Peyer's patch (tissue), 4 donors: ENCODE results near the gene SRCIN1. TPM values are rescaled to one million over a fixed set of nuclear protein-coding genes. Genes with fewer than 3 reads are reported as not detected.
A peak's percentile ranks its signal among the peaks of the same experiment; 100 is the strongest.

Experiments
- DNase-seq, 3 donors: peaks; one replicate each; pipeline ENCODE4 v3.0.0-alpha.2; 2017 to 2019
- H3K27ac ChIP-seq, 4 donors: fragments of 200-600 bp; sonication (generic); one replicate each; pipeline ENCODE4 v1.5.1; 2016 to 2019
- H3K27me3 ChIP-seq, 2 donors: fragments of 200-600 bp; sonication (generic); one replicate each; pipeline ENCODE4 v1.5.1; 2019
- H3K36me3 ChIP-seq, 3 donors: fragments of 200-600 bp; sonication (generic); one replicate each; pipeline ENCODE4 v1.5.1; 2016 to 2019
- H3K4me1 ChIP-seq, 4 donors: fragments of 200-600 bp; sonication (generic); one replicate each; pipeline ENCODE4 v1.5.1; 2016 to 2019
- H3K4me3 ChIP-seq, 4 donors: fragments of 200-600 bp; sonication (generic); 1 replicate in 3 of 4; 2 replicates in 1 of 4; pipeline ENCODE4 v1.5.1; 2016 to 2019; ENCODE audit warnings: mild to moderate bottlenecking in 1 of 4
- H3K9me3 ChIP-seq, 4 donors: fragments of 200-600 bp; sonication (generic); one replicate each; pipeline ENCODE4 v1.5.1; 2016 to 2019; ENCODE audit warnings: mild to moderate bottlenecking in 1 of 4
- CTCF ChIP-seq, 6 experiments: fragments of 450-650 bp in 4 of 6; fragments of 200-600 bp in 2 of 6; sonication (generic) in 1 of 6; IDR thresholded peaks; one replicate each; pipeline ENCODE4 v1.5.1; 2017 to 2019; ENCODE audit warnings: antibody characterized with exemption in 6 of 6, mild to moderate bottlenecking in 3 of 6, moderate library complexity in 1 of 6
- POLR2A ChIP-seq, 2 donors: fragments of 450-650 bp; IDR thresholded peaks; one replicate each; pipeline ENCODE4 v1.5.1; 2017; ENCODE audit warnings: antibody characterized with exemption in 2 of 2, mild to moderate bottlenecking in 2 of 2, moderate library complexity in 2 of 2
- total RNA-seq, 4 donors: library from RNA; depleted of rRNA; stranded (reverse); fragments of >200 nt; gene quantifications; one replicate each; pipeline ENCODE4 v1.1.0, GENCODE V29; 2016

SRCIN1 gene
- total RNA-seq, 4 donors from 2014 or later, result 3.2 to 10.6 (median 8.4) TPM

DNA sequence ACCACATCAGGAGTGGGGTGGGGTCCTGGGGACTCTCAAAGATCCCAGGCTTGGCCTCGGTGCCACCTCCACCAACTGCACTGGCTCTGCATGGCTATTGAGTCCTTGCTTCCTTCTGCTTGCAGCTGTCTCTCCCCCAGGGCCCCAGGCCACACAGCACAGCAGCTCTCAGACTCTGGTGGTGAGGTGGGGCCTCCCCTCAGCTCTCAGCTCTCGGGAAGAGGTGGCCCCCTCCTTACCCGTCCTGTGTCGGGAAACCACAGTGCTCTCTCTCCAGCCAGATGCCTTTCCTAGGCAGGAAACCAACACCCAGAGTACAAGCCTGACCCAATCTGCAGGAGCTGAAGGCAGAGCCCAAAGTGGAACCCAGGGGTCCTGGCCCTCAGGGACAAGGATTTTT lies 18.5 kb downstream of the SRCIN1 start:
- peaks cover 0 to 23% (median 4%) of the 10 kb centered on the region in 4 donors for H3K4me1 ChIP-seq
- no peaks in the 10 kb centered on the region for H3K27me3 ChIP-seq
- no peak for DNase-seq
- no peaks in the 10 kb centered on the region for H3K36me3 ChIP-seq
- TF ChIP-seq POLR2A (IDR thresholded peaks at IDR 0.05) (no peak), CTCF (IDR thresholded peaks at IDR 0.05) (no peak)
- no peak overlapping the region for H3K4me3 ChIP-seq
- H3K9me3 ChIP-seq, result no peaks in the 10 kb centered on the region
- no peak overlapping the region for H3K27ac ChIP-seq

DNA sequence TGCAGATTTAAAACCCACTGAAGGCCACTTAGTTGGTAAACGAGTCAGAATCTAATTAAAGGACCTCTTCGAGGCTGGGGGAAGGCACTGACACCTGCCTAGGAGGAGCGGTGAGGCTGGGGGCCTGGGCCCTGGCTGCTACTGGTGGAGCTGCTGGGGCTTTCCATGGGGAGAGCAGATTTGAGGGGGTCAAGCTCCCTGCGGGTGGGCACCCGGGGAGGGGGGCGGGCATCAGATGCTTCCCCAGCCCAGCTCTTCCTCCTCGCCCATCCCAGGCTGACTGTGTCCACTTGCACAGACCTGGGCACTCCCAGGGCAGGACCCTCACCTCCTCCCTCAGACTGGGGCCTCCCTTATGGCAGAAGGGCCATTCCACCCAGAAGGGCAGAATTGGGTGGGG lies 19.0 kb downstream of the SRCIN1 start:
- Histone ChIP-seq H3K4me3 (no peak overlapping the region), H3K27ac (no peak overlapping the region), H3K4me1 (peaks cover 0 to 19% (median 2%) of the 10 kb centered on the region in 4 donors), H3K36me3 (no peaks in the 10 kb centered on the region), H3K9me3 (no peaks in the 10 kb centered on the region), H3K27me3 (no peaks in the 10 kb centered on the region)
- TF ChIP-seq CTCF (IDR thresholded peaks at IDR 0.05), result no peak
- TF ChIP-seq POLR2A (IDR thresholded peaks at IDR 0.05), result no peak
- no peak for DNase-seq

DNA sequence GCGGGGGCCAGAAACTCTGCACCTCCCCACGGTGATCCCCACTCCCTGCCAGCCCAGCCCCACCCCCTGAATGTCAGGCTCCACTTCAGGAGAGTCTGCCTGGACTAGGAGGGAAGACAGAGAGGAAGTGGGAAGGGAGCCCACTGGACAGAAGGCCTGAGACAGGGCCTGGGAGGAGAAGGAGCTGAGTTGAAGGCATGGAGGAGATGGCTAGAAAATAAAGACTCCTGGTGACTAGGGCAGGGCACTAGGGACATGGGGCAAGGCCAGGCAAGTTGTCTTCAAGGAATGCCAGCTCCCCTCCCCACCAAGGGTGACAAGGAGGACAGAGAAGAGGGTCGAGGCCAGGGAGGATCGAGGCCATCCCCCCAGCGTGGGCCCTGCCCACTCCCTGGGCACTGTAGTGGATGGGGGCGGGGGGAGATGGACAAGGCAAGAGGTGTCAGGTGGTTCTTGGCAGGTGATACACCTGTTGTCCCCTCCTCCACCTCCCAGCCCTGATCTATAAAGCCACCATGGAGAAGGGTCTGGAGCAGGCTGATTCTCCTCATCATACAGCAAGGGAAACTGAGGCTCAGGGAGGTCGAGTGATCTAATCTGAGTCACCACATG lies 19.7 kb downstream of the SRCIN1 start:
- Histone ChIP-seq H3K27ac (no peak overlapping the region), H3K27me3 (no peaks in the 10 kb centered on the region), H3K9me3 (no peaks in the 10 kb centered on the region), H3K4me1 (peaks cover 0 to 12% (median 0%) of the 10 kb centered on the region in 4 donors), H3K36me3 (no peaks in the 10 kb centered on the region), H3K4me3 (no peak overlapping the region)
- TF ChIP-seq CTCF (IDR thresholded peaks at IDR 0.05) (no peak), POLR2A (IDR thresholded peaks at IDR 0.05) (no peak)
- DNase-seq, result no peak

GRCh38 chr17:38585056-38585917 lies 20.5 kb downstream of the SRCIN1 start:
- peak overlapping the region in 1 of 4 donors; percentile 0 for H3K27ac ChIP-seq
- H3K27me3 ChIP-seq, result no peaks in the 10 kb centered on the region
- H3K4me1 ChIP-seq, result peaks cover 0 to 12% (median 0%) of the 10 kb centered on the region in 4 donors
- H3K36me3 ChIP-seq, result no peaks in the 10 kb centered on the region
- TF ChIP-seq CTCF (IDR thresholded peaks at IDR 0.05) (no peak), POLR2A (IDR thresholded peaks at IDR 0.05) (no peak)
- H3K9me3 ChIP-seq, result no peaks in the 10 kb centered on the region
- H3K4me3 ChIP-seq, result no peak overlapping the region
- no peak for DNase-seq

DNA sequence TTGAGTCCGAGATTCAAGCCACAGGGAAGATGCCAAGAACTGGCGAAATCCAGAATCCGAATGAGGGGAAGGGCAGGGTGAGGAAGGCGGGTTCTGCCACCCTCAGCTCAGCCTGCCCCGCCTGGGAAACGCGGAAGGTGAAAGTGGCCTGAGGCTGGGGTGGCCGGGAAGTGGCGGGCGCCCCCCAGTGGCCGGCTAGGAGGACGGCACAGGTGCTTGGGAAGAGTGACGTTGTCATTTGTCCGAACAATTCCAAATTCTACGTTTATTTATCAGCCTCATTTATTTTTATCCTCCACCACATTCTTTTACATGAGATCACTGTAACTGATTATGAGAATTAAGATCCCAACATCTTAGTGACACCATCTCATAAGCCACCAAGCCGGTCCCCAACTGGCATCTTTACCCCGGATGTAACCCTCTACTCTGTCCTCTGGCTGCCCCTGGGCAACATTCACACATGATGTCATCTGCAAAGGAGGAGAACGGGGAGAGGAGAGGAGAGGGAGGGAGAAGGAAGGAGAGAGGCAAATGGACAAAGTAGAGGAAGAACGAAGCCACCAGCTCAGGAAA lies 21.3 kb downstream of the SRCIN1 start:
- peak overlapping the region in 1 of 4 donors; percentile 0 for H3K27ac ChIP-seq
- no peak overlapping the region for H3K4me3 ChIP-seq
- H3K9me3 ChIP-seq, result no peaks in the 10 kb centered on the region
- TF ChIP-seq CTCF (IDR thresholded peaks at IDR 0.05) (peak; percentile 71 to 95 (median 86)), POLR2A (IDR thresholded peaks at IDR 0.05) (no peak)
- H3K4me1 ChIP-seq, result peaks cover 0 to 12% (median 0%) of the 10 kb centered on the region in 4 donors
- H3K36me3 ChIP-seq, result no peaks in the 10 kb centered on the region
- H3K27me3 ChIP-seq, result peaks cover 0 to 5% of the 10 kb centered on the region in 2 donors
- DNase-seq, result peak; percentile 52 to 81 (median 77)
